ENCODE results near the gene MDN1.

DNA sequence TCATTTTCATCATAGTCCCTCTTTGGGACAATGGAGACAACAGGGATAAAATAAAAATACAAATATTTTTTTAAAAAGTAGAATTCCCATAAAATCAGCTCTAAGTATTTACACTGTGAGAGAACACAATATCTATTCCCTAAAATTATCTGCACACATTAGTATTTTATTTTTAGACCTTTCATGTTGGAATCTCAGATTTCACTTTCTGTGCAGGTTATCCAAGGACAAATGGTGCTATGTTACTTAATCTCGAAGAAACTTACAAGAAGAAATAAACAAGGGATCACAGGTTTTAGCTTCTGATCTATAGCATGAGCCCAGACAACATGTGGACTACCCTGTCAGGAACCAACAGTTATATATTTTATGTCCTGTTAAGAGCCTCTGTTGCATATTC, 158.0 kb downstream of the MDN1 start:
- TF ChIP-seq CTCF (IDR thresholded peaks at IDR 0.05) (no peak), POLR2A (IDR thresholded peaks at IDR 0.05) (no peak)
